Naive thymus-derived CD4-positive, alpha-beta T cell (primary cell): Measurements from ENCODE around the gene USH2A. TPM values are rescaled to one million over a fixed set of nuclear protein-coding genes. Genes with fewer than 3 reads are reported as not detected.

Experiments used
- ATAC-seq: fragments of 150-1000 bp; cut with Tn5 transposase; 2 replicates; pipeline ENCODE4 v1.10.0; 2021; ENCODE audit warnings: mild to moderate bottlenecking, moderate library complexity
- CTCF ChIA-PET: fragments of 350-600 bp; sonication (Branson Sonifier 250); formaldehyde crosslinking; loops from one replicate; lab custom pipeline; 2021; ENCODE audit warnings: antibody characterized with exemption; lab: Charles Lee
- POLR2A ChIA-PET: fragments of 350-600 bp; sonication (Branson Sonifier 250); formaldehyde crosslinking; loops from one replicate; lab custom pipeline; 2021; ENCODE audit warnings: antibody characterized with exemption, inconsistent platforms; lab: Charles Lee
- DNase-seq, 9 donors: peaks; one replicate each; pipeline versions ENCODE4 v3.0.0 to v3.0.0-alpha.2; 2020 to 2022; ENCODE audit warnings: mixed read lengths in 1 of 9
- H3K27ac ChIP-seq: one replicate; pipeline ENCODE4 v1.7.0; 2013; ENCODE audit warnings: mild to moderate bottlenecking, low read depth, low read length, moderate library complexity
- H3K27me3 ChIP-seq, 2 donors: one replicate each; pipeline ENCODE4 v1.7.0; 2013; ENCODE audit warnings: low read length in 2 of 2, mild to moderate bottlenecking in 2 of 2, moderate library complexity in 2 of 2; ENCODE audit not compliant: control insufficient read depth in 2 of 2, insufficient read depth in 2 of 2
- H3K36me3 ChIP-seq, 3 experiments: 1 replicate in 2 of 3; 2 replicates in 1 of 3; pipeline ENCODE4 v1.7.0; 2013; ENCODE audit warnings: low read length in 3 of 3, mild to moderate bottlenecking in 3 of 3, moderate library complexity in 1 of 3; ENCODE audit not compliant: insufficient read depth in 3 of 3, control insufficient read depth in 2 of 3
- H3K4me1 ChIP-seq, 2 donors: one replicate each; pipeline ENCODE4 v1.7.0; 2013; ENCODE audit warnings: low read length in 2 of 2, mild to moderate bottlenecking in 2 of 2, moderate library complexity in 1 of 2; ENCODE audit not compliant: control insufficient read depth in 2 of 2, insufficient read depth in 2 of 2
- H3K4me3 ChIP-seq: 2 replicates; pipeline ENCODE4 v1.7.0; 2013; ENCODE audit warnings: mild to moderate bottlenecking, low read length
- H3K9me3 ChIP-seq, 3 experiments: 1 replicate in 2 of 3; 2 replicates in 1 of 3; pipeline ENCODE4 v1.7.0; 2013; ENCODE audit warnings: low read length in 3 of 3; ENCODE audit not compliant: control insufficient read depth in 2 of 3
- H3K27ac Mint-ChIP-seq, 9 donors: one replicate each; pipeline ENCODE4 v1.8.0; 2020 to 2022; ENCODE audit warnings: mixed read lengths in 9 of 9, mild to moderate bottlenecking in 8 of 9, moderate library complexity in 5 of 9, inconsistent platforms in 2 of 9
- H3K27me3 Mint-ChIP-seq, 5 donors: one replicate each; pipeline ENCODE4 v1.8.0; 2021 to 2022; ENCODE audit warnings: mixed read lengths in 5 of 5, mild to moderate bottlenecking in 1 of 5
- H3K36me3 Mint-ChIP-seq, 5 donors: one replicate each; pipeline ENCODE4 v1.8.0; 2020 to 2022; ENCODE audit warnings: mixed read lengths in 5 of 5, mild to moderate bottlenecking in 3 of 5, inconsistent platforms in 1 of 5
- H3K4me1 Mint-ChIP-seq, 7 donors: one replicate each; pipeline ENCODE4 v1.8.0; 2020 to 2022; ENCODE audit warnings: mixed read lengths in 7 of 7, mild to moderate bottlenecking in 3 of 7, inconsistent platforms in 1 of 7
- H3K4me3 Mint-ChIP-seq, 10 donors: one replicate each; pipeline ENCODE4 v1.8.0; 2020 to 2022; ENCODE audit warnings: mild to moderate bottlenecking in 10 of 10, mixed read lengths in 10 of 10, moderate library complexity in 6 of 10, inconsistent platforms in 2 of 10
- H3K9me3 Mint-ChIP-seq, 11 donors: one replicate each; pipeline ENCODE4 v1.8.0; 2020 to 2022; ENCODE audit warnings: mixed read lengths in 11 of 11, mild to moderate bottlenecking in 4 of 11, inconsistent platforms in 1 of 11, moderate library complexity in 1 of 11
- intact Hi-C, 2 donors: fragments of 100-400 bp; cut with micrococcal nuclease; formaldehyde crosslinking; loops; one replicate each; pipeline ENCODE4 v1.15.1; 2023
- polyA plus RNA-seq, 2 donors: library from polyadenylated mRNA; unstranded; fragments of 300-500 nt; fragmentation: Illumina TruSeq; gene quantifications; one replicate each; pipeline ENCODE4 v1.2.3, GENCODE V29; 2021
- total RNA-seq, 6 experiments: library from RNA in 5 of 6; stranded (reverse) in 5 of 6; gene quantifications; 1 replicate in 5 of 6; 2 replicates in 1 of 6; pipeline ENCODE4 v1.2.3 and lab custom pipeline; 2021 to 2026

Gene USH2A
- total and polyA plus RNA-seq, 7 experiments from 2014 or later = not detected

- ATAC-seq = no peak
- Mint-ChIP-seq H3K4me1 (no peaks in the 10 kb centered on the region), H3K4me3 (no peak overlapping the region), H3K27ac (no peak overlapping the region), H3K9me3 (peaks cover 0 to 6% (median 2%) of the 10 kb centered on the region in 11 donors), H3K36me3 (no peaks in the 10 kb centered on the region), H3K27me3 (no peaks in the 10 kb centered on the region)
- Histone ChIP-seq H3K36me3 (no peaks in the 10 kb centered on the region), H3K27ac (no peak overlapping the region), H3K27me3 (no peaks in the 10 kb centered on the region), H3K4me3 (no peak overlapping the region), H3K4me1 (no peaks in the 10 kb centered on the region), H3K9me3 (no peaks in the 10 kb centered on the region)
- no peak for DNase-seq
- CTCF ChIA-PET = no interaction called here
- intact Hi-C loops = no loop called here
- POLR2A ChIA-PET = no interaction called here
These were observed 282.3 kb downstream of the USH2A start for GRCh38 chr1:216140730-216141524.

GRCh38 chr1:216124192-216124781 is 299.0 kb downstream of the USH2A start:
- H3K4me3 Mint-ChIP-seq = no peak overlapping the region
- no peak for ATAC-seq
- no peak overlapping the region for H3K4me3 ChIP-seq
- H3K4me1 Mint-ChIP-seq = no peaks in the 10 kb centered on the region
- ChIA-PET CTCF (no interaction called here), POLR2A (no interaction called here)
- DNase-seq = no peak
- H3K9me3 ChIP-seq = no peaks in the 10 kb centered on the region
- intact Hi-C loops = no loop called here
- H3K27me3 Mint-ChIP-seq = no peaks in the 10 kb centered on the region
- no peaks in the 10 kb centered on the region for H3K27me3 ChIP-seq
- no peaks in the 10 kb centered on the region for H3K36me3 Mint-ChIP-seq
- peaks cover 0 to 13% (median 2%) of the 10 kb centered on the region in 11 donors for H3K9me3 Mint-ChIP-seq
- no peaks in the 10 kb centered on the region for H3K4me1 ChIP-seq
- no peak overlapping the region for H3K27ac ChIP-seq
- H3K27ac Mint-ChIP-seq = no peak overlapping the region
- H3K36me3 ChIP-seq = no peaks in the 10 kb centered on the region

GRCh38 chr1:216123446-216124191 is 299.6 kb downstream of the USH2A start:
- ChIA-PET POLR2A (no interaction called here), CTCF (no interaction called here)
- Histone ChIP-seq H3K27ac (no peak overlapping the region), H3K36me3 (no peaks in the 10 kb centered on the region), H3K4me3 (no peak overlapping the region), H3K27me3 (no peaks in the 10 kb centered on the region), H3K4me1 (no peaks in the 10 kb centered on the region), H3K9me3 (no peaks in the 10 kb centered on the region)
- peaks cover 0 to 9% (median under 1%) of the 10 kb centered on the region in 11 donors for H3K9me3 Mint-ChIP-seq
- H3K4me1 Mint-ChIP-seq = no peaks in the 10 kb centered on the region
- H3K36me3 Mint-ChIP-seq = no peaks in the 10 kb centered on the region
- H3K27ac Mint-ChIP-seq = no peak overlapping the region
- H3K4me3 Mint-ChIP-seq = no peak overlapping the region
- H3K27me3 Mint-ChIP-seq = no peaks in the 10 kb centered on the region
- intact Hi-C loops = no loop called here
- ATAC-seq = no peak
- DNase-seq = no peak

GRCh38 chr1:216119600-216119999 is 303.6 kb downstream of the USH2A start:
- ATAC-seq (no peak), DNase-seq (no peak)
- intact Hi-C loops = no loop called here
- Mint-ChIP-seq H3K4me3 (no peak overlapping the region), H3K4me1 (no peaks in the 10 kb centered on the region), H3K27ac (no peak overlapping the region), H3K9me3 (peaks cover 0 to 9% (median 0%) of the 10 kb centered on the region in 11 donors), H3K27me3 (no peaks in the 10 kb centered on the region), H3K36me3 (no peaks in the 10 kb centered on the region)
- Histone ChIP-seq H3K27me3 (no peaks in the 10 kb centered on the region), H3K9me3 (no peaks in the 10 kb centered on the region), H3K27ac (no peak overlapping the region), H3K4me3 (no peak overlapping the region), H3K4me1 (no peaks in the 10 kb centered on the region), H3K36me3 (no peaks in the 10 kb centered on the region)
- CTCF ChIA-PET = no interaction called here
- POLR2A ChIA-PET = no interaction called here

GRCh38 chr1:216114180-216114579 is 309.1 kb downstream of the USH2A start:
- Mint-ChIP-seq H3K4me3 (no peak overlapping the region), H3K27ac (no peak overlapping the region), H3K27me3 (no peaks in the 10 kb centered on the region), H3K4me1 (peaks cover 0 to 1% (median 0%) of the 10 kb centered on the region in 7 donors), H3K9me3 (peaks cover 0 to 4% (median 0%) of the 10 kb centered on the region in 11 donors), H3K36me3 (no peaks in the 10 kb centered on the region)
- ChIA-PET POLR2A (no interaction called here), CTCF (no interaction called here)
- H3K27ac ChIP-seq = no peak overlapping the region
- no peaks in the 10 kb centered on the region for H3K27me3 ChIP-seq
- no peak for DNase-seq
- H3K4me3 ChIP-seq = no peak overlapping the region
- H3K36me3 ChIP-seq = no peaks in the 10 kb centered on the region
- intact Hi-C loops = no loop called here
- no peaks in the 10 kb centered on the region for H3K9me3 ChIP-seq
- no peaks in the 10 kb centered on the region for H3K4me1 ChIP-seq
- ATAC-seq = no peak

GRCh38 chr1:216113181-216113580 is 310.1 kb downstream of the USH2A start:
- no peak for ATAC-seq
- DNase-seq = no peak
- Mint-ChIP-seq H3K4me3 (no peak overlapping the region), H3K36me3 (no peaks in the 10 kb centered on the region), H3K27me3 (no peaks in the 10 kb centered on the region), H3K9me3 (peaks cover 0 to 4% (median 0%) of the 10 kb centered on the region in 11 donors), H3K4me1 (peaks cover 0 to 1% (median 0%) of the 10 kb centered on the region in 7 donors), H3K27ac (no peak overlapping the region)
- ChIA-PET CTCF (interaction anchor here (0.6 kb wide), 1 partner anchor 54 kb away, joined by 3 read pairs; no protein-coding TSS in a partner anchor), POLR2A (no interaction called here)
- no peaks in the 10 kb centered on the region for H3K36me3 ChIP-seq
- H3K27ac ChIP-seq = no peak overlapping the region
- no peaks in the 10 kb centered on the region for H3K4me1 ChIP-seq
- H3K27me3 ChIP-seq = no peaks in the 10 kb centered on the region
- no peaks in the 10 kb centered on the region for H3K9me3 ChIP-seq
- no peak overlapping the region for H3K4me3 ChIP-seq
- intact Hi-C loops = no loop called here
